Heart right ventricle (tissue), 16 donors: Measurements from ENCODE around the gene BSND. TPM values are rescaled to one million over a fixed set of nuclear protein-coding genes. Genes with fewer than 3 reads are reported as not detected.

Experiments used
- ATAC-seq, 8 donors: fragments of 200-7000 bp; cut with Tn5 transposase; one replicate each; pipeline ENCODE4 v1.9.1; 2020; ENCODE audit warnings: mild to moderate bottlenecking in 8 of 8, moderate library complexity in 8 of 8, moderate number of reproducible peaks in 1 of 8
- DNase-seq, 2 donors: peaks; one replicate each; pipeline ENCODE4 v3.0.0-alpha.2; 2020
- H3K27ac ChIP-seq, 10 donors: fragments of 200-600 bp; sonication (generic) in 2 of 10; one replicate each; pipeline versions ENCODE4 v1.5.0 to v1.8.0; 2020 to 2022; ENCODE audit warnings: mild to moderate bottlenecking in 3 of 10
- H3K27me3 ChIP-seq, 7 donors: fragments of 200-600 bp; one replicate each; pipeline ENCODE4 v1.8.0; 2021 to 2022; ENCODE audit warnings: mild to moderate bottlenecking in 2 of 7
- H3K36me3 ChIP-seq, 9 donors: fragments of 200-600 bp; sonication (generic) in 1 of 9; one replicate each; pipeline versions ENCODE4 v1.5.0 to v1.8.0; 2020 to 2022; ENCODE audit warnings: mild to moderate bottlenecking in 2 of 9
- H3K4me1 ChIP-seq, 9 donors: fragments of 200-600 bp; sonication (generic) in 1 of 9; one replicate each; pipeline versions ENCODE4 v1.5.0 to v1.8.0; 2020 to 2022; ENCODE audit warnings: mild to moderate bottlenecking in 4 of 9
- H3K4me3 ChIP-seq, 10 donors: fragments of 200-600 bp; sonication (generic) in 2 of 10; one replicate each; pipeline versions ENCODE4 v1.5.0 to v1.8.0; 2020 to 2022; ENCODE audit warnings: mild to moderate bottlenecking in 7 of 10, moderate library complexity in 2 of 10
- H3K9me3 ChIP-seq, 11 donors: fragments of 200-600 bp in 10 of 11; sonication (generic) in 2 of 11; one replicate each; pipeline versions ENCODE4 v1.5.0 to v1.8.0; 2013 to 2022; ENCODE audit warnings: mild to moderate bottlenecking in 2 of 11, control low read depth in 1 of 11, moderate library complexity in 1 of 11
- CTCF ChIP-seq, 9 donors: fragments of 200-600 bp; sonication (generic) in 2 of 9; IDR thresholded peaks; one replicate each; pipeline versions ENCODE4 v1.5.0 to v1.8.0; 2021 to 2022; ENCODE audit warnings: antibody characterized with exemption in 9 of 9, mild to moderate bottlenecking in 5 of 9, moderate library complexity in 1 of 9
- WGBS, 2 donors: extraction: QIAGEN DNeasy Blood & Tissue Kit; methylation state at CpG; one replicate each; pipeline ENCODE4 v1.1.7; 2013; ENCODE audit warnings: inconsistent platforms in 1 of 2; 5-methylcytosine and 5-hydroxymethylcytosine counted together
- intact Hi-C, 10 donors: fragments of 100-400 bp; cut with DNase I; formaldehyde crosslinking; loops; one replicate each; pipeline versions ENCODE4 v1.11.1 to v1.14.2; 2022
- polyA plus RNA-seq, 2 donors: library from polyadenylated mRNA; stranded (reverse); fragments of 200-250 nt; gene quantifications; one replicate each; pipeline ENCODE4 v1.2.3, GENCODE V29; 2013
- total RNA-seq, 10 donors: library from RNA; stranded (reverse); fragmentation: NEBNext Ultra II Directional in 3 of 10; extraction: Animal tissue kit (Norgen Biotek cat#: 25700) in 3 of 10; gene quantifications; one replicate each; pipeline versions ENCODE4 v1.2.1 to v1.2.4, GENCODE V29; 2021 to 2023
- donor health status: Arrhythmogenic right ventricular cardiomyopathy.
- donor health status: ischemic (EF 13 %, LVEDD 7.1; RV severe dilation, severe dysfunction).
- donor health status: healthy with polysubstance abuse.
- donor health status: DM: no; HTN: yes; CAD: no.
- donor health status: DM: no; HTN: no; CAD: no.
- donor health status: ischemic (EF 25% LVEDD 6.9; RV normal size, moderate dysfunction).
- donor health status: ischemic (EF 25% LVEDD 5.7; RV mildly dilated, moderate dysfunction).
- donor health status: healthy.
- donor health status: DM: yes; HTN: yes; CAD: no.
- donor health status: Ischemic cardiomyopathy.
- donor health status: ischemic (EF 35%, LVEDD 5.7; RV mildly dilated, moderate dysfunction).
- donor health status: nonischemic (EF 11% LVEDD 7.7; RV severe dilation, severe dysfunction).
- donor health status: DM: yes; HTN: yes; CAD: no.
- donor health status: PGD.
- donor health status: ischemic (EF 29% LVEDD 5.4; RV normal size, mild dysfunction).
- donor health status: nonischemic (EF 23%, LVEDD 6.1; RV moderate dilation, normal function).

The BSND gene
- total and polyA plus RNA-seq, 12 donors, result not detected

- ATAC-seq (peak in 1 of 8 donors; percentile 42), DNase-seq (no peak)
- intact Hi-C loops, result no loop called here
Measured at GRCh38 chr1:54979327-54979891, 19.3 kb upstream of the BSND start.

GRCh38 chr1:54980046-54980527 lies 18.6 kb upstream of the BSND start:
- ATAC-seq, result no peak

More at GRCh38 chr1:54979327-54979891, 19.3 kb upstream of the BSND start:
- WGBS, 2 donors, result 63 to 69% methylated on average over 5 of the region's 5 CpGs
- no peak overlapping the region for H3K27ac ChIP-seq
- H3K27me3 ChIP-seq, result peaks cover 0 to 47% (median 43%) of the 10 kb centered on the region in 7 donors
- no peaks in the 10 kb centered on the region for H3K36me3 ChIP-seq
- no peaks in the 10 kb centered on the region for H3K9me3 ChIP-seq
- peaks cover 0 to 9% (median 5%) of the 10 kb centered on the region in 9 donors for H3K4me1 ChIP-seq
- no peak for TF ChIP-seq CTCF (IDR thresholded peaks at IDR 0.05)
- H3K4me3 ChIP-seq, result no peak overlapping the region

GRCh38 chr1:54980528-54981241 lies 18.0 kb upstream of the BSND start, which contains the start of gene TMEM61:
Gene TMEM61, plus strand, starts transcription at chr1:54980628. Its CDS starts 438 bp downstream, at chr1:54981066.
- WGBS, 2 donors, result 10% methylated on average over 68 to 69 of the region's 69 CpGs
- intact Hi-C loops, result no loop called here
- Histone ChIP-seq H3K4me1 (peaks cover 0 to 9% (median 5%) of the 10 kb centered on the region in 9 donors), H3K9me3 (no peaks in the 10 kb centered on the region), H3K27me3 (peaks cover 0 to 49% (median 44%) of the 10 kb centered on the region in 7 donors), H3K36me3 (no peaks in the 10 kb centered on the region), H3K27ac (no peak within 1 kb of the TSS), H3K4me3 (peak within 1 kb of the TSS; percentile 7 to 50 (median 44))
- DNase-seq, result no peak
- ATAC-seq, result peak in 6 of 8 donors; percentile 26 to 65 (median 46)
- TF ChIP-seq CTCF (IDR thresholded peaks at IDR 0.05), result no peak

More at GRCh38 chr1:54980046-54980527, 18.6 kb upstream of the BSND start:
- WGBS, 2 donors, result 17 to 22% methylated on average over 25 of the region's 25 CpGs
- Histone ChIP-seq H3K9me3 (no peaks in the 10 kb centered on the region), H3K27ac (no peak overlapping the region), H3K36me3 (no peaks in the 10 kb centered on the region), H3K27me3 (peaks cover 0 to 47% (median 44%) of the 10 kb centered on the region in 7 donors), H3K4me1 (peaks cover 0 to 9% (median 5%) of the 10 kb centered on the region in 9 donors), H3K4me3 (peak overlapping the region; percentile 7 to 50 (median 44))
- DNase-seq, result no peak
- TF ChIP-seq CTCF (IDR thresholded peaks at IDR 0.05), result no peak
- intact Hi-C loops, result no loop called here

- Histone ChIP-seq H3K4me3 (no peak overlapping the region), H3K36me3 (no peaks in the 10 kb centered on the region), H3K9me3 (no peaks in the 10 kb centered on the region), H3K27ac (no peak overlapping the region), H3K27me3 (peaks cover 0 to 57% (median 43%) of the 10 kb centered on the region in 7 donors), H3K4me1 (peaks cover 0 to 9% (median 5%) of the 10 kb centered on the region in 9 donors)
- TF ChIP-seq CTCF (IDR thresholded peaks at IDR 0.05), result no peak
- DNase-seq (no peak), ATAC-seq (no peak)
- WGBS, 2 donors, result 93 to 94% methylated on average over 8 of the region's 8 CpGs
- intact Hi-C loops, result no loop called here
Measured at GRCh38 chr1:54981466-54981865, 17.3 kb upstream of the BSND start.
